DMS153 treated with DMSO at 0.1 percent for 48 hours (cell line): ENCODE results near the gene EVI2B.
"Not testable (repeated sequence)": the region's sequence is repeated elsewhere in the genome, so short reads cannot be mapped to it uniquely, and the experiment has no call there.

ENCODE experiments used
- DNase-seq: peaks from one replicate; lab custom pipeline; 2025; ENCODE audit not compliant: unreplicated experiment; lab: John Stamatoyannopoulos, UW

Gene EVI2B

DNA sequence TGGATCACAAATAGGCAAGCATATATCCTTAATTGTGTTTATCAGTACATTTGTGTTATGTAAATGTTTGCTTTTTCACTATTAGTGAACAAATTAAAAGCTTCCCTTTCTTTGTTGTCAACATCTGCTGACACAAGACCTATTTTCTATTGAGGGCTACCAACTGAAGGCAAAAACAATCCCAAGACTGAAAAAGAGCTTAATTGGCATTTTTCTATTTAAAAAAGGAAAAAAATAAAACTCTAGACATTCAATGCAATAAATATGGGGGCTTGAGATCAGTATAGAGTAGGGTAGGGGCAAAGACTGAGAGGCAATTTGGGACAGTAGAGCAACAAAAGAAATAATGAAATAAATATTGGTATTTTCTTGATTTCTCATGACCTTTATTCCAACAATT lies 41.1 kb downstream of the EVI2B start:
- no peak for DNase-seq

DNA sequence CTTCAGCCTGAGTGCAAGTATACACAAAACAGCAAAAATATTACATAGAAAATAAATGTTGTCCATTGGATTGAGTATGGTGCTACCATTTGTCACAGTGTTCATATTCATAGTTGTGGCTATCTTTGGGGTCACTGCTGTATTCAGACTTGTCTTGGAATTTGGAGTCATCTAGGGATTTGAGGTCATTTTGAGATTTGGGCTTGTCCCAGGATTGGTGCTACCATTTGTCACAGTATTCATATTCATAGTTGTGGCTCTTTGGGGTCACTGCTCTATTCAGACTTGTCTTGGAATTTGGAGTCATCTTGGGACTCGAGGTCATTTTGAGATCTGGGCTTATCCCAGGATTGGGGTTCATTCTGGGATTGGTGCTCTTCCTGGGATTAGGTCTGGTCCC lies 41.6 kb downstream of the EVI2B start:
- DNase-seq: no peak

DNA sequence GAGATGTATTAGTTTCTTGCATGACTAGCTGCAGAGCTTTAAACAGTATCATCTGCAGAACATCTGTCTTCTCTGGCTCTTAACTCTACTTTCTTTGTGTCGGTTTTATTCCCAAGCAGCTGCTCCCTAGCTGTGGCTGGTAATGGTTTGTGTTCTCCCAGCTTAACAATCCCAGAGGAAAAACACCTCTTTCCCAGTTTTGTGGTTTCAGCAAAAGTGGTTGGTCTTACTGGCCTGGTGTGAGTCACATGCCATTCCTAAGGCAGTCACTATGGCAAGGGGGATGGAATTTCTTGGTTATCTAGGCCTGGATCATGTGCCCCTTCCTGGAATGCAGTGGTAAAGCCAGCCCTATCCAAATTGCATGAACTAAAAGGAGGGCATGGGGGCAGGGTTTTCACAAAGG lies 44.3 kb downstream of the EVI2B start:
- no peak for DNase-seq

DNA sequence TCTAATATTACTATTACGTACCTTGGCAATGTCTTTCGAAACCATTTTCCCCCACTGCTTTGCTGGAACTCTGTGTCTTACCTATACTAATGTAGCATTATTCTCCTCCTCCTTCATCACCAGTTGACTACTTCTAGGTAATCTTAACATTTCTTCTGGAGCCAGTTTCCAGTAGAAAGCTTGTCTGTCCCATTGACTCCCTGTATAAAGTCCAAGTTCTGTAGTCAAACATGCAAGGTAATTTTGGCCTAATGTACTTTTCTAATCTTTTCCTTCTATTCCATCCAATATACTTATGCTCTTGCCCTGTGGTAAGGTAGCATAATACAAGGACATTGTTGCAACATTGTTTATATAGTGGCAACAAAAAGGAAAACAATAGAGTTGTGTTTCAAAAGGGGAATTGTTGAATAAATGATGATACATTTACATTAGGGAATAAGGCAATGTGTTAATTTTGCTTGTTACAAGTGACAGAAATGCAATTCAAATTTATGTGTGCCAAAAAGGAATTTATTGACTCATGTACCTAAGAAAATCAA lies 44.7 kb downstream of the EVI2B start:
- no peak for DNase-seq

DNA sequence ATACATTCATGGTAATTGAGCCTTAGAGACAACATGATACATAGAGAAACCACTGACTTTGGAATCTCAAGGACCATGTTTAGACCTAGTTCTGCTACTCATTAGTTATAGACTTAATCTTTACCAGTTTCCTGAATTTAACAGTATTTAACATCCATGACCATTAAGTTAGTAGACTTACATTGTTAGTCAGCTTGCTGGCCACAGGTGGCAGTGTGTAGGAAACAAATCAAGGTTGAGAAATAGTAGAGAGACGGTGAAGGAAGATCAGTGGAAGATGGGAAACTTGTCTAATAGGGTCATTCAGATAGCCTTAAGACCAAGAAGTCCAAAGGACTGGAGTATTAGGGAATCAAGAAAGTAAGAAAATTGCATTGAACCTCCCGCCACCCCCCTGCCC lies 47.8 kb downstream of the EVI2B start:
- DNase-seq: no peak

DNA sequence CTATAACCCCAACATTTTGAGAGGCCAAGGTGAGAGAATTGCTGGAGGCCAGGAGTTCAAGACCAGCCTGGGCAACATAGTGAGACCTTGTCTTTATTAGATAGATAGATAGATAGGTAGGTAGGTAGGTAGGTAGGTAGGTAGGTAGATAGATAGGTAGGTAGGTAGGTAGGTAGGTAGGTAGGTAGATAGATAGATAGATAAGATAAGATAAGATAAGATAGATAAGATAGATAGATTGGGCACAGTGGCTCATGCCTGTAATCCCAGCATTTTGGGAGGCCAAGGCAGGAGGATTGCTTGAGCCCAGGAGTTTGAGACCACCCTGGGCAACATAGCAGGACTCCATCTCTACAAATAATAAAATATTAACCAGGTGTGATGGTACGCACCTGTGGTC lies 50.9 kb downstream of the EVI2B start:
- not testable (repeated sequence) for DNase-seq

DNA sequence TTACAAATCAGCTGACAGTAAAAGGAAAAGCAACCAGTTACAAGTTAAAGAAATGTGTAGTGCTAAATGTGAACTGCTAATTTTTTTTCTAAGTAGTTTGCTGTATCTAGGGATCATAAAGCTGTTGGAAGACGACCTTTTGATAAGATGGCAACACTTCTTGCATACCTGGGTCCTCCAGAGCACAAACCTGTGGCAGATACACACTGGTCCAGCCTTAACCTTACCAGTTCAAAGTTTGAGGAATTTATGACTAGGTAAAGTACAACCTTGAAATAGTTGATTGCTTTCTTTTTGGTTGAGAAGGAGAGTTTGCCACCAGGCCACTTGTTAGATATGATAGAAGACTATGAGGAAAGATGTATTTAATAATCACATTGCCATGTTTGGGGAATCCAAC lies 52.3 kb downstream of the EVI2B start:
- DNase-seq: no peak

DNA sequence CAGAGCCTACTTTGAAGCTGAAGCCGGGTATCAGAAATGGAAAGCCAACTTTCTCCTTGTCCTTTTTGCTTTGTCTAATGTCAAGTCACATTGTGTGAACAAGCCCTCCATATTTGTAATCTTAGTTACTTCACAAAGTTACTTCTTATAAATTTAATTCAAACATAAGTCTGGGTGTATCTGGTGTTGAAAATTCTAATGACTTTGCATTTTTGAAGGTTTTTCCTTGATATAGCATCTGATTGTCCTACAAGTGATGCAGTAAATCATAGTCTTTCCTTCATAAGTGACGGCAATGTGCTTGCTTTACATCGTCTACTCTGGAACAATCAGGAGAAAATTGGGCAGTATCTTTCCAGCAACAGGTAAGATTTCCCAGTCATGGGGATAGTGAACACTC lies 53.7 kb downstream of the EVI2B start:
- no peak for DNase-seq

DNA sequence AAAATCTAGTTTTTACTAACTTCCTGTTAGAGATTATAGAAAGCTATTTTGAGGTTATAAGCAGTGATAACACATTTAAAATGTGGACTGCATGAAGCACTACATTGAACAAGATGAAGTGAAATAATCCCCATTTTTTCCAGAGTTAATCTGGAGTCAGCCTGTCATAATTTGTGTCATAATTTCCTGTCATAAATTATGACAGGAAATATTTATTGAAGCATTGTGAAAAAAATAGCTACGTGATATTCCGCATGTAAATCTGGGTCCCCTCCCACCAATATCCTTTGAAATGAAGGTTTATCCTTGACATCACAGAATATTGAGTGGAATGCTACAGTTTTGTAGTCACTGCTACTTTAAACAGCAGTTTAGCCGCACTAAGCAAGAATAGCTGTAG lies 56.9 kb downstream of the EVI2B start:
- no peak for DNase-seq

DNA sequence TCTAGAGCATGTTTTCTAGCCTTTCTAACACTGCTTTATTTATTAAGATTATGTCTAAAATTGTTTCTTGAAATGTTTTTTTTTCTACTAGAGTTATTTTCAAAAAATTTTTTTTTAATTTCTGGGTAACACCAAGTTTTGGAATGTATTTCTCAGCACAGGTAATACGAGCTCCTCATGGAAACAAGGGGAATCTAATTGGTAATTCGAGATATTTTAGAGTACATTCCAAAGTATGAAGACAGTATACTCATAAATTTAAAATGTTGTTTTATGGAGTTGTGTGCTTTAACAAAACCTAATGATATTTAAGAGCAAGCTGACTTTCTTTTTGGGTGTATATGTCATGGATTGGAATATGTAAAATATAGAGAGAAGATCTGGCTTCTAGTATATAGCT lies 59.2 kb downstream of the EVI2B start:
- no peak for DNase-seq
